Epithelial cell of esophagus (primary cell): Measurements from ENCODE around the gene DNAH14.

Source experiments
- DNase-seq: peaks from one replicate; pipeline ENCODE4 v3.0.0; 2010; ENCODE audit warnings: low read depth
- H3K4me3 ChIP-seq: 2 replicates; pipeline ENCODE4 v1.5.1; 2011; ENCODE audit warnings: mild to moderate bottlenecking, low read length, control low read depth
- TF ChIP-seq, protein P1 (sequence below): IDR thresholded peaks from 2 replicates; pipeline ENCODE4 v1.5.1; 2011; ENCODE audit warnings: low read depth, mild to moderate bottlenecking, low read length, control low read depth, inconsistent platforms; ENCODE audit not compliant: insufficient read depth; ENCODE audit errors: missing control alignments

Gene DNAH14

DNA sequence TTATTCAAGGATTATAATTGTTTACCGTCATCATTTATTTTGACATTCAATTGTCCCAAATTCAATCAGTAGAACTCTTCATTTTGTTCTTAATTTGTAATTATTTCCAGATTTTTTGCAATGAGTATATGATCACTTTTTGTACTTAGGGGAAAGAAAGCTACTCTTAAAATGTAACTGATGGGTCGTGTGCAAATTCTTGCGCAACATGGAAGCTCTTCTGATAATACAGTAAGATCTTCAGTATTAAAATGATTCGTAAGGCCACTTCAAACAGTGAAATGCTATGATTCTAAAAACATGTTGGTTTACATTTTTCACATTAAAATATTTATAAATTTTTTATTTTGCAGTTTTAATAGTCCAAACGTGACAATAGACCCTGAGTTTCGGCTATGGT lies 435.0 kb downstream of the DNAH14 start:
- no peak for DNase-seq
- H3K4me3 ChIP-seq, result no peak overlapping the region
- TF ChIP-seq, protein P1, sequence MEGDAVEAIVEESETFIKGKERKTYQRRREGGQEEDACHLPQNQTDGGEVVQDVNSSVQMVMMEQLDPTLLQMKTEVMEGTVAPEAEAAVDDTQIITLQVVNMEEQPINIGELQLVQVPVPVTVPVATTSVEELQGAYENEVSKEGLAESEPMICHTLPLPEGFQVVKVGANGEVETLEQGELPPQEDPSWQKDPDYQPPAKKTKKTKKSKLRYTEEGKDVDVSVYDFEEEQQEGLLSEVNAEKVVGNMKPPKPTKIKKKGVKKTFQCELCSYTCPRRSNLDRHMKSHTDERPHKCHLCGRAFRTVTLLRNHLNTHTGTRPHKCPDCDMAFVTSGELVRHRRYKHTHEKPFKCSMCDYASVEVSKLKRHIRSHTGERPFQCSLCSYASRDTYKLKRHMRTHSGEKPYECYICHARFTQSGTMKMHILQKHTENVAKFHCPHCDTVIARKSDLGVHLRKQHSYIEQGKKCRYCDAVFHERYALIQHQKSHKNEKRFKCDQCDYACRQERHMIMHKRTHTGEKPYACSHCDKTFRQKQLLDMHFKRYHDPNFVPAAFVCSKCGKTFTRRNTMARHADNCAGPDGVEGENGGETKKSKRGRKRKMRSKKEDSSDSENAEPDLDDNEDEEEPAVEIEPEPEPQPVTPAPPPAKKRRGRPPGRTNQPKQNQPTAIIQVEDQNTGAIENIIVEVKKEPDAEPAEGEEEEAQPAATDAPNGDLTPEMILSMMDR, result no peak

DNA sequence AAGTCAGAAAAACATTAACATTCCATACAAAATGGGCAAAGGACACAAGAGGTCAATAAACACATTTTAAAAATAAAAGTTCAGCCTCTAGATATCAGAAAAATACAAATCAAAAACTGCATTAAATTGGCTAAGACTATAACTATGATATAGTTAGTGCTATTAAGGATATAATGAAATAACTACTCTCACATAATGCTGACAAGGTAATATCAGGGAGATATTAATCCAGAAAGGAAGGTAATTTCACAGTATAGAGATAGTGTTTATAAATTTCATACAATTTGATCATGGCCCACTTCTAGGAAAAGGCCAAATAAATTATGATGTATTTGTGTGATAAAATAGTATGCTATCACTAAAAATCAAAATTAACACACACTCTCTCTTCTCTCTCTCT lies 436.5 kb downstream of the DNAH14 start:
- no peak overlapping the region for H3K4me3 ChIP-seq
- TF ChIP-seq, protein P1, result no peak
- no peak for DNase-seq

DNA sequence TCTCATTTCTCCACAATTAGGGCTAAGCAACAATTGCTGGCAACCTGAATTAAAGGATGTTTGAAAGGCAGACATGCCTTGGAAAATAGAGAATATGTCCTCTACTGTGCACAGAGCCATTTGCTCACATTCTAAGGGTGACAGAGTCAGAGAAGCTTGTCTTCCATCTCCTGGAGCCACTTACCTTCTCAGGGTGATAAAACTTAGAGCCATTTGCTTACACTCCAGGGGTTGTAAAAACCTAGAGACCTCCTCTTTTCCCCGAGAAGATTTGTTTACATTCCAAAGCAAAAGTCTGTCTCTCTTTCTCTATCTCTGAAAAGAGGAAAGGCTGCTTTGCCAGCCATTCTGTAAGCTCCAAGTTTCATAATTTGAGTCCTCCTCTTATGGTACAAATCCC lies 437.1 kb downstream of the DNAH14 start:
- no peak overlapping the region for H3K4me3 ChIP-seq
- TF ChIP-seq, protein P1, result no peak

DNA sequence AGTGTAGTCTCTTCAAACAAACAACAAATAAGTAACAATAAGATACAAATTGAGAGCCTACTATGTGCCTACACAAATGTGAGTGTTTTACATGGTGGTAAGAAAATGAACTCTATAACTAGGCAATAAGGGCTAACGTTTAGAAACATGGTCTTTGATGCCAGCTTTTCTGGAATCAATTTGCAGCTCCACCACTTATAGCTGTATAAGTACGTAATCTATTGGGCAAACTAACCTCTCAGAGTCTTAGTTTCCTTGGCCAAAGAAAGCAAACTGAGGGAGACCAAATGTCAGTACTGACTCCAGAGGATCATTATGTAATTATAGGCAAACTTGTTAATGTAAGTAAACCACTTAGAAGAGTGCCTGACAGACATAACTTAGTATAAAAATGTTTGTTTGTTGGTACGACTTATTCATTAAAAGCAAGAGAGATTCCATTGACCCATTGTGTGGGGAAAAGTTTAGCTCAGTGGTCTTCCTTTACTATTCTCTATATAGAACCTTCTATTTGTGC lies 438.6 kb downstream of the DNAH14 start:
- H3K4me3 ChIP-seq, result no peak overlapping the region
- TF ChIP-seq, protein P1, result no peak

More for the DNA sequence above, 437.1 kb downstream of the DNAH14 start:
- no peak for DNase-seq

DNA sequence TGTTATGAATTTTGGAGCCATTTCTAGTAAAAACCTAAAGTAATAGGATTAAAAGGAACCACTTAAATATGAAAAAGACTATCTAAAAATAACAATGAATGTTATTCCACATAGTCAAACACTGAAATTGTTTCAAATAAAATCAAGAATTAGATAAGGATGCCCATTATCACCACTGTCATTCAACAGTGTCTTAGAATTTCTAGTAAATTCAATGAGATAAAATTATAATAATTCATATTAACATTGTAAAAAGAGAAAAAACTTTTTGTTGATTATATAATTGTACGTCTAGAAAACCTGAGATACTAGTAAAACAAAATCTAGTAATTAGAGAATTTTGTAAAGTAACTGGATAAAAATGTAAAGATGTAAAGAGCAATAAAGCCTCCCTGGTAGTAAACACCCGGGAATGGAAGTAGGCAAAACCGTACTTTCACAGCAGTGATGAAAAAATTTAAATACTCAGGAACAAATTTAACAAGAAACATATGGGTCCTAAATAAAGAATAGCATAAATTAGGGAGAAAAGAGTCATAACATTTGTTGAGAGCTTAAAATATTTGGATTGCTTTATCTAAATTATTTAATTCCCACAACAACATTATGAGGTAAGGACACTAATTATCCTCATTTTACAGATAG lies 442.0 kb downstream of the DNAH14 start:
- TF ChIP-seq, protein P1, result no peak
- no peak overlapping the region for H3K4me3 ChIP-seq
- DNase-seq, result no peak

More for the DNA sequence above, 438.6 kb downstream of the DNAH14 start:
- no peak for DNase-seq

DNA sequence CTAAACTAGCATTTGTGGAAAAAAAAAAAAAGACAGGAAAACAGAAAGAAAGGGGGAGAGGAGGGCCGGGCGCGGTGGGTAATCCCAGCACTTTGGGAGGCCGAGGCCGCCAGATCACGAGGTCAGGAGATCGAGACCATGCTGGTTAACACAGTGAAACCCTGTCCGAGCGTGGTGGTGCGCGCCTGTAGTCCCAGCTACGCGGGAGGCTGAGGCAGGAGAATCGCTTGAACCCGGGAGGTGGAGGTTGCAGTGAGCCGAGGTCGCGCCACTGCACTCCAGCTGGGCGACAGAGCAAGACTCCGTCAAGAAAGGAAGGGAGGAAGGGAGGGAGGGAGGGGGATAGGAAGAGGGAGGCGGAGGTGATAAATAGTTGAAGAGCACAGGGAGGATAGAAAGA lies 443.7 kb downstream of the DNAH14 start:
- TF ChIP-seq, protein P1, result no peak
- H3K4me3 ChIP-seq, result no peak overlapping the region
- no peak for DNase-seq

DNA sequence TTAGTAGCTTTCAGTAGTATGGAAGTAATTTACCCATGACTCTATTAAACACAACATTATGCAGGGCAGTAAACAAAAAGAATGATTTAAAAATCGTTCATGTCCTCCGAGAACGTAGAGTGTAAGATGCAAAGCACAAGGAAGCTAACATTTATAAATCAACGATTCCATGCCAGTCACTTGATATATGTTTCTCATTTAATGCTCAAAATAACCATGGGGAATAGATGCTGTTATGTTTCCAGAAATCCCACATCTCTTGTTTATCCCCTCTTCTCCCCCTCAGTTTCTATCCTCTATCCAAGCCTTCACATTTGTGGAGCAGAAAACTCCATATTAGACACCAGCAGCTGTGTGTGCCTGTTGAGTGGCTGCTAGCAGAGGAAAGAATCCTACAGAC lies 445.5 kb downstream of the DNAH14 start:
- TF ChIP-seq, protein P1, result no peak
- no peak for DNase-seq
- H3K4me3 ChIP-seq, result no peak overlapping the region
